DMS79 (cell line): ENCODE results near the gene DENND4C.
"Not testable (repeated sequence)": the region's sequence is repeated elsewhere in the genome, so short reads cannot be mapped to it uniquely, and the experiment has no call there.

Experiments used
- DNase-seq: peaks from one replicate; lab custom pipeline; 2025; lab: John Stamatoyannopoulos, UW

Gene DENND4C

DNA sequence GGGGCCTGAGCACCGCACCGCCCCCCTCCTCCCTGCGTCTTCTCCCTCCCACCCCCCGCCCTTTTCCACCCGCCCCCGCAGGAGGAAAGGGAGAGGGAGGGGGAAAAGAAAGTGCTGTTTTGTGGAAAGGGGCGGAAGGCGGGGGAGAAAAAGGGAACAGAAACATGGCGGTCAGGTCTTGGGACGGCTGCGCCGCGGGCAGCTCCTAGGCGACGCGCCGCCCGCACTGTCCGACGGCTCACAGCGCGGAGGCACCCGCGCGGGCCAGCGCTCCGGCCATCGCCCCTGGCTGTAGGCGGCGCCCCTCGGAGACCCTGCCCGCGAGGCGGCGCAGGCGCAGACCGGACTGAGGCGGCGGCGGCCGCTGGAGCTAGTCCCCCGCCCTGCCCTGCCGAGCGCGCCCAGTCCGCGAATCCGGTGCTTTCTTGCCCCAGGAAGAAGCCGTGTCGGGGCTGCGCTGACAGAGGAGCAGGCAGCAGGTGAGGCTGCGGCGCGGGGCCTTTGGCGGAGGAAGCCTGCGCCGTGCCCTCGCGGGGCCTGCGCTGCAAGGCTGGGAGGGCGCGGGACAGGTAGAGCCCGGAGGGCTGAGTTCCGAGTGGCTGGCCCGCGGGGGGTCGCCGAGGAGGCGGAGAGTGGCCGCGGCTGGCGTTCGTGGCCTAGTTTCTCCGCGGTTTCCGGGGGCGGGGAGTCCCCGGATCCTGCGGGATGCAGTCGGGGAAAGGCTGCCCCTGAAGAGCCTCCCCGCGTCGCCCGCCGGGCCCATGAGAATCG is at the start of gene DENND4C:
Gene DENND4C (plus strand): TSS at position 339 of the 771 bp plus-strand sequence. CDS start 45,482 bp downstream, outside the sequence.
- DNase-seq = peak; percentile 91

DNA sequence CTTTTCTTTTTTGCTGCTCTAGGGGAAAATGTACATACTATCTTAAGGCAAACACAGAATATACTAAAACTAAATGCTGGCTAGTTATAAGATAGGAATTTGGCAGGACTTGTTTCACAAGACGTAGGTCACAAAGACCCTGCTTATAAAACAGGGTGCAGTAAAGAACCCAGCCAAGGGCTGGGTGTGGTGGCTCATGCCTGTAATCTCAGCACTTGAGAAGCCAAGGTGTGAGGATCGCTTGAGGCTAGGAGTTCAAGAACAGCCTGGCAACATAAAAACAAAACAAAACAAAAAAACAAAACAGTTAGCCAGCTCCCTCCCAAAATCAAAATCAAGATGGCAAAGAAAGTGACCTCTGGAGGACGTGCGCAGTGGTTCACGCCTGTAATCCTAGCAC is 49.5 kb upstream of the DENND4C start:
- no peak for DNase-seq

GRCh38 chr9:19181561-19181960 is 48.9 kb upstream of the DENND4C start:
- no peak for DNase-seq

DNA sequence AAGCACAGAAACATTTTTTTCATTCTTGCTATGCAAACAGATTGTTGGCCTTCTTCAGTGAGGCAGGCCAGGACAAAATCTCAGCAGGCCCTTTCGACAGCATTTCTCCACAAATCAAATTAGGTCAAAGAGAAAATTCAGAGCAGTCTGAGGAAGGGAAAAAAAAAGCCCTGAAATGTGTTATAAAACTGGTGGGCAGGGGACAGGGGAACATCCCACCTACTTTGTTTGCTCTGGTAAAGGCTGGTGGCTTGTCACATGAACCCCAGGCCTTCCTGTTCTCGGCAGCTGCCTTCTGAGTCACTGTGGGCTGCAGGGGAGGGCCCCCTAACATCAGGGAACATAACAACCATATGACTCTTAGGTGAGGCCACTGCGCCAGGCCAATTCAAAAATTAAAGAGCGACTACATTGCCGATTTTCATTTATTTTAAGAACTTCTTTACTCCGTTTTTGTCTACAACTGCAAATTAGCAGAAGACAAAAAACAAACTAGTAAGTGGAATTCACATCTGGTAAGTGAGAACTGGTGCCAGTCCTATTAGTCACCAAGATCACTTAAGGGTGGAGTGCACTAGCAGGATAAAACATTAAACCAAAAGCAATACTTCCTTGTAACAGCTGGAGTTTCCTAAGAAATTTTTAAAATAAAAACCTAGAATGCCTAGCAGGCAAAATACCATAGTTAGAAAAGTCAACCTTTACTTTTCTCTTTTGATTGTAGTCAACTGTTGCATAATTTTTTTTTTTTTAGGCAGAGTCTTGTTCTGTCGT is 46.2 kb upstream of the DENND4C start:
- no peak for DNase-seq

- DNase-seq = no peak
Observed at GRCh38 chr9:19185191-19185590, 45.3 kb upstream of the DENND4C start.

DNA sequence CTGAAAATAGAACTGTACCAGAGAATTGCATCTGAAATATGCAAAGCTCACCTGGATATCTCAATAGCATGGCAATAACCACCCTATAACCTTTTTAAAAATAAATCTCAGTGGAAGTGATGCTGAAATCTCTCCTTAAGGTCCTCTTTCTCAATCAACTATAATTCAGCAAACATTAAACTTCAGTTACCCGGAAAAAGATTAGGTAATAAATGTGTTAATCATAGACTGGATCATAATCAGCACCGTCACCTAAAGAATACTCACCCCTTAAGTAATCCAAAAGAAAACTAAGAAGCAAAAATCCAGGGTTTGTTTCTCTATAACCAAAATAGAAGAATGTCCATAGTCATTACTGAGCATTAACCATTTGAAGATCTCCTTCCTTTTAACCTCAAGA is 44.3 kb upstream of the DENND4C start:
- DNase-seq = no peak

DNA sequence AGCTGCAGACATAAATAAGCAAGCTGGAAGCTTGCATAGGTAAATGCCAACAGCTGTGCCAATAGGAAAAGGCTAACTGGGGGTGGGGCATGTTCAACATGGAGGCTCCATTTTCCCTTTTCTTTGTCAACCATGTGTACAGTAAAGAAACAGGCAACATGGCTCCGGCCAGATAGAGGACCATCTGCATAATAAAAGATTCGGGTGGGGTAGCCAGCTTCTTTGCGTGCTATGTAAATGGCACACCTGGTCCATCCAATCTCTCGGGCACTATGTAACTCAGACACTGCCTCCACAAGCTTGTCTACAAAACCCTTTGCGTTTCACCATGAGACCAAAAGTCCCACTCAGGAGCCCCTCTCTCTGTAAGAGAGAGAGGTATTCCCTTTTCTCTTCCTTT is 41.7 kb upstream of the DENND4C start:
- DNase-seq = no peak

DNA sequence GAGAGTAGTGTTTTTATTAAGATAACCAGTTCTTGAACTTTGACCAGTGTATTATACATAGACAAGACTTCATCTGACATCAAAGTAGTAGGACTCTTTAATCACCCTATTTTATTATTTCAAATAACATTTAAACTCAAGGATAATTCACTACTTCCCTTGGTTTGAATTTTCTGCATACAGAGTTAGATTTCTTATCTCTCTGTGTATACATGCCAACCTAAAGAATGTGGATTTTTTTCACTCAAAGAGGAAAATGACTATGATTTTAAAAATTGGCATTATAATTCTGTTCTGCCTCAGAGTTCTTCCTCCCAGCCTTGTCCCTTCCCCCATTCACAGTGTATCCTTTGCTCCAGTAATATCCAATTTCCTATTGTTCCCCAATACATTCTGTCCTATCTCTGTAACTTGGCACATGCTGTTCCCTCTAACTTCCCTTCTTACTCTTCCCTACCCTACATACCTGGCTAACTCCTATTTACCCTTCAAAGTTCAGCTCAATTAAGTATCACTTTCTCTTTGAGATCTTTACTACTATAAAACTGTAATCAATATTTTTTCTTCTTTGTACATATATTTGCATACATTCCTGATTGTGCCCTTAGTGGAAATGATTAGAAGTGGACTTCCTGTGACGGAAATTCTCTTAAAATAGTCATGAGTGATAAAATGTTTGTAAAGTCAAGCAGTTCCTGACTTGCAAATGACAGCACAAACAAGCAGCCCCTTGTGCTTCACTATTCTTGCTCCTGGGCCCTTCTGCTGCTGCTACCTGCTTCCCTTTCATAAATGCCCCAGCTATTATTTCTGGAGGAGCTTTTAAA is 38.1 kb upstream of the DENND4C start:
- DNase-seq = no peak

DNA sequence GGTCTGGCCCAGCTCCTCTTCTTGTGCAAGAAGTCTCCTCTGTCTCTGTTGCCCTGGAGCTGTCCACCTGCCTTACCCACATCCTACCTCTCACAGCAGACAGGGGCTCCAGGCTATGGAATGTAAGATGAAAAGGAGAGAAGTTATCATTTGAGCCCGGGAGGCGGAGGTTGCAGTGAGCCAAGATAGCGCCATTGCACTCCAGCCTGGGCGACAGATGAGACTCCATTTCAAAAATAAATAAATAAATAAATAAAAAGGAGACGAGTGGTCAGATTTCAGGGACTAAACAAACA is 37.5 kb upstream of the DENND4C start:
- no peak for DNase-seq

- not testable (repeated sequence) for DNase-seq
Observed at GRCh38 chr9:19193358-19193973, 37.0 kb upstream of the DENND4C start.

DNA sequence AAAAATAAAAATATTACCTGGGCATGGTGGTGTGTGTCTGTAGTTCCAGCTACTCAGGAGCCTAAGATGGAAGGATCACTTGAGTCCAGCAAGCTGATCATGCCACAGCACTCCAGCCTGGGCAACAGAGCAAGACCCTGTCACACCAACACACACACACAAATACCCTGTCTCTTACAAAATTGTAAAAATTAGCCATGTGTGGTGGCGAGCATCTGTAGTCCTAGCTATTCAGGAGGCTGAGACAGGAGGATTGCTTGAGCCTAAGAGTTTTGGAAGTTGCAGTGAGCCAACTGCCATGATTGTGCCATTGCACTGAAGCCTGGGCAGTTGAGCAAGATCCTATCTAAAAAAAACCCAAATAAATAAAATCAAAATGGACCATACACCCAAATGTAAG is 32.1 kb upstream of the DENND4C start:
- DNase-seq = no peak

- no peak for DNase-seq
Observed at GRCh38 chr9:19199012-19199411, 31.5 kb upstream of the DENND4C start.

DNA sequence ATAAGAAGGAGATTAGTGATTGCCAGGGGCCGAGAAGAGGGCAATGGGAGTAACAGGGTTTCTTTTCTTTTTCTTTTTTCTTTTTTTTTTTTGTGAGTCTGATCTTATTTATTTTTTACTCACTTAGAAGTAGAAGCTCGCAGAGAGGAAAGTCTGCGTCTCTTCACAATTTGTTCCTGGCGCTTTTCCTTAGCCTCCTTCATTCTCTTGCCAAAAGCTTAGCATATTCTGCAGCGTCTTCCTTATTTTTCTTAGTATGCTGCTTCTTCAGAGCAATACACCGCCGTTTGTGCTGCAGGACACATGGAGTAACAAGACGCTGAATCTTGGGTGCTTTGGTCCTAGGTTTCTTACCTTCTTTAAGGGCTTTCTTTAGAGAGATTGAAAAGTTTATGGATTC is 30.3 kb upstream of the DENND4C start:
- no peak for DNase-seq

- peak; percentile 79 for DNase-seq
Observed at GRCh38 chr9:19201899-19202891, 28.3 kb upstream of the DENND4C start.

GRCh38 chr9:19203058-19203457 is 27.4 kb upstream of the DENND4C start:
- DNase-seq = no peak

DNA sequence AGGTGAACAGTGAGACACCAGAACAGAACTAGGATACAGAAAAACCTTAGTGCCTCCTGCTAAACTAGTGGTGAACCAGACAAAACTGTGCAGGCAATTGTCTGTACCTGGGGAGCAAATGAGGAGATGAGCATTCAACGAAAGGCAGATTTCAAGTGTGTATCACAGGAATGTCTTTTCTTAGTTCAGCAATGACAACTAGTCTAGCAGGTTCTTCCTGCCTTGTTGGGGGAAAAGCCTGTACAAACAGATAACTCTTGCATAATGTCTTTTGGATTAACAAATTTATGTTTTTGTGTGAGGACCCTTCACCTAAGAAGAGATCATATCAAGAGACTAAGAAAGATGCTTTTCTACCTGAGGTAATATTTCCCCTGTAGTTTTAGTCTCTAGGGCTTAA is 21.8 kb upstream of the DENND4C start:
- DNase-seq = no peak

DNA sequence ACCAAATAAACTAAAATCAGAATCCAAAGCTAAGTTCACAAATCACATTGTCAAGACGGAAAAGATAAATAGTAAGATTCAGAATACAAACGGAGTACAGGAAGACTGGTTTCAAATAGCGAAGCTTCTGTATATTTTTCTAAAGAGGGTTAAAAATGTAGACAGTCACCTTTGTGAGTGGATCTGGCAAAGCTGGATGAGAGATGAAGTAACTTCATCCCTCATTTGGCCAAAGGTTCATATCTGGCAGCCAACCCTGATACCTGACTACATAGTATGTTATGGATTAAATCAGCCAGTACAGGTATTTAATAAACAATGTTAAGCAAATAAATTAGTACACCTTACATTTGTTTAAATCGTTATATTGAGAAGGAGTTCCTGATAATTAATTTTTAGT is 21.3 kb upstream of the DENND4C start:
- no peak for DNase-seq

- DNase-seq = no peak
Observed at GRCh38 chr9:19213823-19214222, 16.7 kb upstream of the DENND4C start.

GRCh38 chr9:19216466-19216865 is 14.0 kb upstream of the DENND4C start:
- no peak for DNase-seq

DNA sequence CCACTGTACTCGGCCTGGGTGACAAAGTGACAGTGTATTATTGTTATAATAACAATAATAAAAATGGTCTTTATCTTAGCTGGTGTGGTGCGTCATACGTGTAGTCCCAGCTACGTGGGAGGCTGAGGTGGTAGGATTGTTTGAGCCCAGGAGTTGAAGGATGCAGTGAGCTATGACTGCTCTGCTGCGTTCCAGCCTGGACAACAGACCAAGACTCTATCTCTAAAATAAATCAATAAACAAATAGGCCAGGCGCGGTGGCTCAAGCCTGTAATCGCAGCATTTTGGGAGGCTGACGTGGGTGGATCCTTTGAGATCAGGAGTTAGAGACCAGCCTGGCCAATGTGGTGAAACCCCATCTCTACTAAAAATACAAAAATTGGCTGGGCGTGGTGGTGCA is 9.2 kb upstream of the DENND4C start:
- DNase-seq = no peak

GRCh38 chr9:19223724-19224123 is 6.8 kb upstream of the DENND4C start:
- no peak for DNase-seq
